Measurements from ENCODE around the gene MAPRE2.

The MAPRE2 gene

GRCh38 chr18:35176925-35177324 is 135.7 kb downstream of the MAPRE2 start:
- no peak for DNase-seq (ENCODE audit: low read depth in 3 of 3, low spot score in 1 of 3)

- DNase-seq (ENCODE audit: low read depth in 3 of 3, low spot score in 1 of 3), result no peak
Measured at GRCh38 chr18:35178260-35178659, 137.0 kb downstream of the MAPRE2 start.

- no peak for DNase-seq (ENCODE audit: low read depth in 3 of 3, low spot score in 1 of 3)
Measured at GRCh38 chr18:35179906-35180305, 138.7 kb downstream of the MAPRE2 start.

DNA sequence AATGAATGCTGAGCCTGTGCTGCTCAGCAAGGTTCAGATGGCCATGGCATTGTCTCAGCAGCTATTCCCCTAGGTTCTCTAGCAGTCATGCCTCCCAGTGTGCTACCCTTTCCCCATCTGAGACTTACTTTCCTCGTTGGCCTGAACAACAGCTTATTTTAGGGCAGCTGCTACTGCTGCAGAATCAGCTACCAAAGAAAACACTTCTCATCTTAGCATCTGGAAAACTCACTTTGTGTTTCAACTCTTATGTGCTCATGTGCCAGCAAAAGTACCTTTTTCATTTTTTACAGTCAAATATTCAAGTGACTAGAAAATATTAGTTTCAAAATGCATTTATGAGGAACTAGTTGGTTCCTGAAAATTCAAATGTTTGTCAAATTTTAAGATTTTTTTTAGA is 139.2 kb downstream of the MAPRE2 start:
- no peak for DNase-seq (ENCODE audit: low read depth in 3 of 3, low spot score in 1 of 3)

DNA sequence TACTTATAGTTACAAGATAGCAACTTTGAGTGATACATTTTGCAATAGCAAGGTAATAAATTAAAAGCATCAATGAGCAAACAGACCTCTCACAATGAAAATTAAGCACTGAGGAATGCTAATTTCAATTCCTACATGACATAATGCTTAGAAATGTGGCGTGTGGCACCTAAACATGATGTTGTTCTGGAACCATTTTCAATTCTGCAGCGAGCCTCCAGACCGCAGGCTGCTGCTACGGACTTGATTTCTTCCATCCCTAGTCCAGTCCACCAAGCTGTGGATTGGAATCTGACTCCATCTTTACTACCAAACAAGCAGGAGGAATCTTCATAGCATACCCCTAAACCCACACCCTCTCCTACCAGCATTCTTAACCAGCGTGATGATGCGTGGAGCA is 140.9 kb downstream of the MAPRE2 start:
- DNase-seq (ENCODE audit: low read depth in 3 of 3, low spot score in 1 of 3), result no peak

DNA sequence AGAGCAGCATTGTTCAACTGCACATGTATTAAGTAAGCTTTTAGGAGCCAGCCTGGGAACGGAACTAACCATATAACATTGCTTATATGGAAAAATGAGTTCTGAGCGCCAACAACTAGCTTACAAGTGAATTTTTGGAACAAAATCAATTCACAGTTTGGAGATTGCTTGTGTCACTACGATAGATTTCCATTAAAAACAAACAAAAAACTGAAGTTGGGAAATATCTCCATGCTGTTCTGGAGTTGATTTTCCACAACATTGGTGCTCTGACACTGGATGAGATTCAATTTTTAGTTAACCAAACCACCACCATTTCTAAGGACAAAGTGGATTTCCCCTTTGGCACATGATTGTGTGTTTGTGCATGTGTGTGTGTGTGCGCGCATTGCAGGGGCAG is 142.7 kb downstream of the MAPRE2 start:
- DNase-seq (ENCODE audit: low read depth in 3 of 3, low spot score in 1 of 3), result no peak

DNA sequence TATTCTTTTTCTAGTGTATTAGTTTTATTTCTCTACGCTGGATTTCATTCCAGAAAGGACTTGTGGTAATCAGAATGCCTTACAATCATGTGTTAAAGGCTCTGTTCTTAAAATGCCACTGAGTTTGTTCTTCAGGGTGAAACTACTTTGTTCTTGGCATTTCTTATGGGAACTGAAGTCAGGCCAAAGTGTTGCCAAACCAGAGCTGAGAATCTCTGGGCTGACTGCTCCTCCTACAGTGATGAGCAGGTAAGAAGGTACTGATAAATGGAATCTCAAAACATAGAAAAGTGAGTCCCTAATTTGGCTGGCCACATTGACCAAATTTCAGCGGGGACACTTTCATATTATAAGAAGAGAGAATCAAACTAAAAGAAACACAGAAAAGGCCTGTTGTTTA is 144.6 kb downstream of the MAPRE2 start:
- DNase-seq (ENCODE audit: low read depth in 3 of 3, low spot score in 1 of 3), result no peak

GRCh38 chr18:35186291-35187034 is 145.2 kb downstream of the MAPRE2 start:
- no peak for DNase-seq (ENCODE audit: low read depth in 3 of 3, low spot score in 1 of 3)

GRCh38 chr18:35189510-35189909 is 148.3 kb downstream of the MAPRE2 start:
- DNase-seq (ENCODE audit: low read depth in 3 of 3, low spot score in 1 of 3), result no peak

- DNase-seq (ENCODE audit: low read depth in 3 of 3, low spot score in 1 of 3), result no peak
Measured at GRCh38 chr18:35190948-35191697, 149.9 kb downstream of the MAPRE2 start.

DNA sequence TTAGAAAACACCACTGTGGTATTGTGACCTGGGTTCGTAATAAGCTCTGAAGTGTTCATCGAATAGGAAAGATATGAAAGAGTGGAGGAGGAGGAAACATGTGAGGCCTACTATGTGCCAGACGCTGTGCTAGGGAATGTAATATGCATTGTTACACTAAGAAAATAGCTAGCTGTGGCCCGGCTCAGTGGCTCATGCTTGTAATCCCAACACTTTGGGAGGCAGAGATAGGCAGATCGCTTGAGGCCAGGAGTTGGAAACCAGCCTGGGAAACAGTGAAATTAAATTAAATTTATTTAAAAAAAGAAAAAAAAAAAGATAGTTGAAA is 150.4 kb downstream of the MAPRE2 start:
- DNase-seq (ENCODE audit: low read depth in 3 of 3, low spot score in 1 of 3), result no peak

DNA sequence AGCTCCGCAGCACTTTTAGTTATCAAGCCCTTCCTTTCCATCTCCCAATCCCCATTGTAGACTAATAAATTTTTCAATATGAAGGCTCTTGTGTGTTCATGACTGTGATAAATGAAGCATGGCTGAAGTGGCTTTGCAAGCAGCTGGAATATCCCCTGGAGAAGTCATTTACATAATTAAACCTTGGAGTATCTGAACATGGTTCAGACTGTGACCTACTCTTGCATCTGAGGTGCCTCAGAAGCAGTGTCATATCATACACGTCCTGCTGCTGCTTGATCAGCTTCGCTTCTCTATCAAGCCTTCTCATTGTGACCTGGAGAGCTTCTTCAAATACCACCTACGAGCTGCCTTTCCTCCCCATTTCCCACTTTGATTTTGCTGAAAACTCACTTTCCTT is 151.2 kb downstream of the MAPRE2 start:
- DNase-seq (ENCODE audit: low read depth in 3 of 3, low spot score in 1 of 3), result no peak

All from stimulated activated CD4-positive, alpha-beta T cell treated with anti-CD3 and anti-CD28 coated beads, TNF-alpha, amount 100 ng/mL, for 1 hour (primary cell).